ENCODE data around the gene AMDHD1. TPM values are rescaled to one million over a fixed set of nuclear protein-coding genes. Genes with fewer than 3 reads are reported as not detected.
A peak's percentile ranks its signal among the peaks of the same experiment; 100 is the strongest.

Gene AMDHD1
- total and polyA plus RNA-seq, 8 donors, result 0.74 to 2.4 (median 1.2) TPM

GRCh38 chr12:95993907-95994306 lies 50.8 kb downstream of the AMDHD1 start:
- no peak for DNase-seq
- no peak overlapping the region for H3K4me3 ChIP-seq
- intact Hi-C loops (cut with DNase I), result loop anchor here in 1 of 2 donors (10.0 kb wide), 1 partner anchor 79 kb away; no protein-coding TSS in a partner anchor
- ATAC-seq, result no peak
- TF ChIP-seq CTCF (IDR thresholded peaks at IDR 0.05), result no peak
- no peaks in the 10 kb centered on the region for H3K9me3 ChIP-seq
- no peaks in the 10 kb centered on the region for H3K27me3 ChIP-seq
- peaks cover 0 to 30% of the 10 kb centered on the region in 2 donors for H3K36me3 ChIP-seq
- no peak overlapping the region for H3K27ac ChIP-seq
- H3K4me1 ChIP-seq, result peaks cover 0 to 39% of the 10 kb centered on the region in 2 donors

GRCh38 chr12:95994476-95994875 lies 51.3 kb downstream of the AMDHD1 start:
- ATAC-seq, result no peak
- no peaks in the 10 kb centered on the region for H3K9me3 ChIP-seq
- H3K4me3 ChIP-seq, result no peak overlapping the region
- no peaks in the 10 kb centered on the region for H3K27me3 ChIP-seq
- H3K36me3 ChIP-seq, result peaks cover 0 to 30% of the 10 kb centered on the region in 2 donors
- no peak for DNase-seq
- H3K4me1 ChIP-seq, result peaks cover 0 to 43% of the 10 kb centered on the region in 2 donors
- intact Hi-C loops (cut with DNase I), result loop anchor here in 1 of 2 donors (10.0 kb wide), 1 partner anchor 80 kb away; no protein-coding TSS in a partner anchor
- no peak overlapping the region for H3K27ac ChIP-seq
- no peak for TF ChIP-seq CTCF (IDR thresholded peaks at IDR 0.05)

GRCh38 chr12:95995238-95996031 lies 52.3 kb downstream of the AMDHD1 start:
- Histone ChIP-seq H3K4me3 (peak overlapping the region in 1 of 2 donors; percentile 24), H3K36me3 (peaks cover 0 to 34% of the 10 kb centered on the region in 2 donors), H3K4me1 (peaks cover 0 to 43% of the 10 kb centered on the region in 2 donors), H3K27ac (peak overlapping the region; percentile 27 to 89), H3K9me3 (no peaks in the 10 kb centered on the region), H3K27me3 (no peaks in the 10 kb centered on the region)
- TF ChIP-seq CTCF (IDR thresholded peaks at IDR 0.05), result no peak
- DNase-seq (peak in 2 of 4 donors; percentile 37 to 85), ATAC-seq (peak; percentile 14)
- intact Hi-C loops (cut with DNase I), result loop anchor here in 1 of 2 donors (10.0 kb wide), 1 partner anchor 81 kb away; no protein-coding TSS in a partner anchor

- ATAC-seq (peak; percentile 50), DNase-seq (no peak)
- no peak for TF ChIP-seq CTCF (IDR thresholded peaks at IDR 0.05)
- Histone ChIP-seq H3K9me3 (no peaks in the 10 kb centered on the region), H3K36me3 (peaks cover 0 to 35% of the 10 kb centered on the region in 2 donors), H3K27me3 (no peaks in the 10 kb centered on the region), H3K4me3 (peak within 1 kb of the TSS in 1 of 2 donors; percentile 24), H3K4me1 (peaks cover 0 to 43% of the 10 kb centered on the region in 2 donors), H3K27ac (peak within 1 kb of the TSS; percentile 27 to 89)
- intact Hi-C loops (cut with DNase I), result loop anchor here in 1 of 2 donors (10.0 kb wide), 1 partner anchor 81 kb away; no protein-coding TSS in a partner anchor
Measured at GRCh38 chr12:95996034-95996658, 53.0 kb downstream of the AMDHD1 start, which contains the start of gene HAL. TSS of gene HAL (minus strand) at chr12:95996344. CDS start at chr12:95995910, 434 bp downstream.

GRCh38 chr12:95997276-95997675 lies 54.1 kb downstream of the AMDHD1 start:
- Histone ChIP-seq H3K27me3 (no peaks in the 10 kb centered on the region), H3K4me3 (no peak overlapping the region), H3K4me1 (peaks cover 0 to 43% of the 10 kb centered on the region in 2 donors), H3K36me3 (peaks cover 0 to 39% of the 10 kb centered on the region in 2 donors), H3K9me3 (no peaks in the 10 kb centered on the region), H3K27ac (peak overlapping the region in 1 of 2 donors; percentile 89)
- TF ChIP-seq CTCF (IDR thresholded peaks at IDR 0.05), result no peak
- ATAC-seq (no peak), DNase-seq (no peak)
- intact Hi-C loops (cut with DNase I), result loop anchor here in 1 of 2 donors (10.0 kb wide), 1 partner anchor 82 kb away; no protein-coding TSS in a partner anchor

Data from left lung (tissue), 10 donors.